Trophoblast cell (in vitro differentiated cells and primary cell): ENCODE measurements around the gene DYNC1H1.

Source experiments
- DNase-seq, 2 donors: peaks; one replicate each; pipeline ENCODE4 v3.0.0-alpha.2; 2016
- H2AFZ ChIP-seq: 2 replicates; pipeline ENCODE4 v1.6.1; 2013; ENCODE audit warnings: low read length, moderate library complexity, mild to moderate bottlenecking; ENCODE audit not compliant: insufficient read depth, poor library complexity
- H2AK5ac ChIP-seq: 2 replicates; pipeline ENCODE4 v1.6.1; 2013; ENCODE audit warnings: mild to moderate bottlenecking, low read length
- H2BK120ac ChIP-seq: 2 replicates; pipeline ENCODE4 v1.6.1; 2013; ENCODE audit warnings: low read length, mild to moderate bottlenecking, moderate library complexity; ENCODE audit not compliant: insufficient read depth, poor library complexity
- H2BK12ac ChIP-seq: 2 replicates; pipeline ENCODE4 v1.6.1; 2013; ENCODE audit warnings: mild to moderate bottlenecking, low read length, moderate library complexity
- H2BK5ac ChIP-seq: 2 replicates; pipeline ENCODE4 v1.6.1; 2013; ENCODE audit warnings: low read length, low read depth, moderate library complexity, mild to moderate bottlenecking; ENCODE audit not compliant: poor library complexity
- H3K14ac ChIP-seq: 2 replicates; pipeline ENCODE4 v1.6.1; 2013; ENCODE audit warnings: mild to moderate bottlenecking, low read length
- H3K18ac ChIP-seq: 2 replicates; pipeline ENCODE4 v1.6.1; 2013; ENCODE audit warnings: mild to moderate bottlenecking, low read length
- H3K23ac ChIP-seq: 2 replicates; pipeline ENCODE4 v1.6.1; 2013; ENCODE audit warnings: low read length
- H3K27ac ChIP-seq: 2 replicates; pipeline ENCODE4 v1.5.1; 2013; ENCODE audit warnings: low read depth, mild to moderate bottlenecking, inconsistent platforms, low read length, moderate library complexity
- H3K27me3 ChIP-seq: 2 replicates; pipeline ENCODE4 v1.6.1; 2013; ENCODE audit warnings: inconsistent platforms, mild to moderate bottlenecking, low read length, moderate library complexity; ENCODE audit not compliant: insufficient read depth
- H3K36me3 ChIP-seq, 2 experiments: 1 replicate in 1 of 2; 2 replicates in 1 of 2; pipeline ENCODE4 v1.6.1; 2013; ENCODE audit warnings: low read length in 2 of 2, mild to moderate bottlenecking in 2 of 2, moderate library complexity in 1 of 2; ENCODE audit not compliant: insufficient read depth in 2 of 2, control insufficient read depth in 1 of 2
- H3K4ac ChIP-seq: 2 replicates; pipeline ENCODE4 v1.6.1; 2013; ENCODE audit warnings: low read depth, mild to moderate bottlenecking, low read length, moderate library complexity
- H3K4me1 ChIP-seq, 2 experiments: 1 replicate in 1 of 2; 2 replicates in 1 of 2; pipeline ENCODE4 v1.6.1; 2013; ENCODE audit warnings: low read length in 2 of 2, mild to moderate bottlenecking in 2 of 2, moderate library complexity in 1 of 2; ENCODE audit not compliant: insufficient read depth in 2 of 2, control insufficient read depth in 1 of 2
- H3K4me2 ChIP-seq: 2 replicates; pipeline ENCODE4 v1.6.1; 2013; ENCODE audit warnings: inconsistent platforms, mild to moderate bottlenecking, low read length, moderate library complexity
- H3K4me3 ChIP-seq: 2 replicates; pipeline ENCODE4 v1.5.1; 2013; ENCODE audit warnings: mild to moderate bottlenecking, low read depth, low read length, inconsistent platforms
- H3K79me1 ChIP-seq: one replicate; pipeline ENCODE4 v1.6.1; 2013; ENCODE audit warnings: low read length
- H3K79me2 ChIP-seq: 2 replicates; pipeline ENCODE4 v1.6.1; 2013; ENCODE audit warnings: low read length, mild to moderate bottlenecking; ENCODE audit not compliant: control insufficient read depth, insufficient read depth, poor library complexity
- H3K9ac ChIP-seq: 2 replicates; pipeline ENCODE4 v1.6.1; 2013; ENCODE audit warnings: mild to moderate bottlenecking, low read length
- H3K9me3 ChIP-seq: 2 replicates; pipeline ENCODE4 v1.6.1; 2013; ENCODE audit warnings: low read depth, mild to moderate bottlenecking, control low read depth, inconsistent platforms, low read length; ENCODE audit not compliant: insufficient read depth
- H4K12ac ChIP-seq: 2 replicates; pipeline ENCODE4 v1.6.1; 2013; ENCODE audit warnings: low read depth, mild to moderate bottlenecking, low read length, moderate library complexity
- H4K8ac ChIP-seq: 2 replicates; pipeline ENCODE4 v1.6.1; 2013; ENCODE audit warnings: low read depth, mild to moderate bottlenecking, low read length, moderate library complexity
- H4K91ac ChIP-seq: one replicate; pipeline ENCODE4 v1.6.1; 2013; ENCODE audit warnings: low read depth, mild to moderate bottlenecking, low read length, moderate library complexity
- WGBS: extraction: QIAGEN DNeasy Blood & Tissue Kit; methylation state at CpG from one replicate; pipeline ENCODE4 v1.1.7; 2013; ENCODE audit warnings: missing lambda C conversion rate; ENCODE audit not compliant: insufficient read length, insufficient coverage; ENCODE audit errors: extremely low coverage; 5-methylcytosine and 5-hydroxymethylcytosine counted together

The DYNC1H1 gene

GRCh38 chr14:101933209-101933608 lies 31.2 kb upstream of the DYNC1H1 start:
- no CpG with 5 or more reads among the region's 16 CpGs for WGBS
- H4K8ac ChIP-seq, result no peak overlapping the region
- no peak overlapping the region for H3K23ac ChIP-seq
- H3K9ac ChIP-seq, result no peak overlapping the region
- no peak overlapping the region for H2BK12ac ChIP-seq
- H3K18ac ChIP-seq, result no peak overlapping the region
- H3K4me3 ChIP-seq, result no peak overlapping the region
- no peak overlapping the region for H2AFZ ChIP-seq
- H2BK5ac ChIP-seq, result no peak overlapping the region
- peaks cover 2 to 7% of the 10 kb centered on the region in 2 experiments for H3K36me3 ChIP-seq
- H3K27ac ChIP-seq, result no peak overlapping the region
- H4K12ac ChIP-seq, result no peak overlapping the region
- H3K9me3 ChIP-seq, result peaks cover 10% of the 10 kb centered on the region
- H3K4me1 ChIP-seq, result peaks cover 0 to 2% of the 10 kb centered on the region in 2 experiments
- H3K79me1 ChIP-seq, result no peaks in the 10 kb centered on the region
- H3K4me2 ChIP-seq, result no peak overlapping the region
- no peak overlapping the region for H2AK5ac ChIP-seq
- H3K27me3 ChIP-seq, result no peaks in the 10 kb centered on the region
- H3K4ac ChIP-seq, result no peak overlapping the region
- H4K91ac ChIP-seq, result no peak overlapping the region
- no peak overlapping the region for H3K14ac ChIP-seq
- no peaks in the 10 kb centered on the region for H3K79me2 ChIP-seq
- DNase-seq, result no peak
- H2BK120ac ChIP-seq, result no peak overlapping the region

DNA sequence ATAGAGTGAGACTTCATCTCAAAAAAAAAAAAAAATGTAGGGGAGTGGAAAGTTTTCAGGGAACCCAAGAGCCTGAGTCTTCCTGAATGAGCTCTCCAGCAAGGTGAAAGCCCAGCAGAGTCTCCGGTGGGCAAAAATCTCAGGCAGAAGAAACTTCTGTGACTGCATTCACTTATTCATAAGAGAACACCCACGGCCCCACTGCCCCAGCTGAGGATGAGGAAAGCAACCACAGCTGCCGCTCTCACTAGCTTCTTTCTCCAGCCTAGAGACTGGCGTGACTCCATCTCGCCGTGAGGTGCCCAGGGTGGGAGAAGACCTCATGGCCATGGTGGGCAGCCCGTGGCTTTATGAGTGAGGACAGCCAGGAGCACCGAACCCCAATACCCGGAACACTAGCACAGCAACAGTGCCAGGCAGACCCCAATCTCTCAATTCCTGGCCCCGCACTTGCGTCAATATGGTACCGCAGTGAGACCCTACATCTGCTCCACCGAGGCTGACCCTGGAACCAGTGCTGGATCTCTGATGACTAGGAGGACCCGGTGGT lies 29.7 kb upstream of the DYNC1H1 start:
- no peak overlapping the region for H2AFZ ChIP-seq
- no peak overlapping the region for H3K4me3 ChIP-seq
- no peak for DNase-seq
- no peak overlapping the region for H2BK5ac ChIP-seq
- no CpG with 5 or more reads among the region's 14 CpGs for WGBS
- peaks cover 10% of the 10 kb centered on the region for H3K9me3 ChIP-seq
- H2BK12ac ChIP-seq, result no peak overlapping the region
- H3K4ac ChIP-seq, result no peak overlapping the region
- H3K79me1 ChIP-seq, result no peaks in the 10 kb centered on the region
- no peak overlapping the region for H4K12ac ChIP-seq
- H2BK120ac ChIP-seq, result no peak overlapping the region
- peaks cover 0 to 2% of the 10 kb centered on the region in 2 experiments for H3K4me1 ChIP-seq
- H3K14ac ChIP-seq, result no peak overlapping the region
- H4K91ac ChIP-seq, result no peak overlapping the region
- H3K18ac ChIP-seq, result no peak overlapping the region
- no peak overlapping the region for H3K27ac ChIP-seq
- no peak overlapping the region for H4K8ac ChIP-seq
- no peaks in the 10 kb centered on the region for H3K27me3 ChIP-seq
- no peak overlapping the region for H3K23ac ChIP-seq
- no peak overlapping the region for H3K9ac ChIP-seq
- no peak overlapping the region for H3K4me2 ChIP-seq
- no peaks in the 10 kb centered on the region for H3K79me2 ChIP-seq
- H3K36me3 ChIP-seq, result no peaks in the 10 kb centered on the region
- no peak overlapping the region for H2AK5ac ChIP-seq

DNA sequence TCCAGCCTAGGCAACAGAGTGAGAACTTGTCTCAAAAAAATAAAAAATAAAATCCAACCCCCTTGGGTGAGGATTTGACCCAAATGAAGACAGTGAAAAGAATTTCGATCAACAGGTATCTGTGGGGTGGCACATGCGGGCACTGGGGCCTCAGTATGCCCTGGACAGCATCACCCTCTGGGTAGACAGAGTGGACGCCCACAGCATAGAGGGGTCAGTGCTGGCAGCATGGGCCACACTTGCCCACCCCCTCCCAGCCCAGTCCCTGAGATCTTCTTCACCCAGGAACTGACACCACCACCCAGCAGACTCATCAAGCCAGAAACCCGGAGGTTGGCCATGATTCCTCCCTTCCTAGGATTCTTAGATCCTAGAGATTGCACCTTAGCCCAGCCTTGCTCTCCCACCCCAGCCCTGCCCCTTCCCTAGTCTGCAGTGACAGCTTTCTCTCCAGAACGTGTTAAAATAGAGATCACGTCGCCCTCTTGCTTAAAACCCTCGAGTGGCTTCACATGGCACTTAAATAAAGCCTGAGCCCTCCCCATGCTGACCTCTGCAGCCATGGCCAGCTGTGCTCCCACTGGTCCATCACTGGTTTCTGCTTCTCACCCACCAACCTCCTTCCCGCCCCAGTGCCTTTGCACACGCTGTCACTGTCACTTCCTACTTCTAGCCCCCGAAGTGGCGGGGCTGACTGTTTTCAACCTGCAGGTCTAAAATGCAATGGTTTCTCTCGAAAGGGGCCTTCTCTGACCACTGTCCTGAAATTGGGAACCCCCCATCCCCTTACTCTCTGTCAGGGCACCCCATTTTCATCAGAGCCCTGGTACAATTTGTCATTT lies 26.2 kb upstream of the DYNC1H1 start:
- Histone ChIP-seq H3K27me3 (no peaks in the 10 kb centered on the region), H3K27ac (no peak overlapping the region), H3K9ac (no peak overlapping the region), H3K23ac (no peak overlapping the region), H2BK12ac (no peak overlapping the region), H3K79me2 (no peaks in the 10 kb centered on the region), H3K79me1 (no peaks in the 10 kb centered on the region), H2BK120ac (no peak overlapping the region), H4K8ac (no peak overlapping the region), H2AK5ac (no peak overlapping the region), H2BK5ac (no peak overlapping the region), H3K4ac (no peak overlapping the region), H3K9me3 (peaks cover 10% of the 10 kb centered on the region), H3K18ac (no peak overlapping the region), H3K4me3 (no peak overlapping the region), H3K14ac (no peak overlapping the region), H3K4me1 (no peaks in the 10 kb centered on the region), H3K4me2 (no peak overlapping the region), H4K12ac (no peak overlapping the region), H3K36me3 (no peaks in the 10 kb centered on the region), H2AFZ (no peak overlapping the region), H4K91ac (no peak overlapping the region)
- peak; percentile 54 to 76 for DNase-seq
- no CpG with 5 or more reads among the region's 13 CpGs for WGBS

DNA sequence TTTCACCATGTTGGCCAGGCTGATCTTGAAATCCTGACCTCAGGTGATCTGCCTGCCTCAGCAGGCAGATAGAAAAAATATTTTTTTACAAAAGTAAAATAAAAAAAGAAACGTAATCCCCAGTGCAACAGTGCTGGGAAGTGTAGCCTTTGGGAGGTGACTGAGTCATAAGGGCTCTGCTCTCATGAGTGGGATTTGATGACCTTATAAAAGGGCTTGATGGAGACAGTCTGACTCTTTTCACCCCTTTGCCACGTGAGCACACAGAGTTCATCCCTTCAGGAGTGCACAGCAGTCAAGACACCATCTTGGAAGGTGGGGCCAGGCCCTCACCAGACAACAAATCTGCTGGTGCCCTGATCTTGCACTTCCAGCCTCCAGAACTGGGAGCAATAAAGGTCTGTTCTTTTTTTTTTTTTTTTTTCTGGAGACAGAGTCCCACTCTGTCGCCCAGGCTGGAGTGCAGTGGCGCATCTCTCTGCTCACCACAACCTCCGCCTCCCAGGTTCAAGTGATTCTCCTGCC lies 24.7 kb upstream of the DYNC1H1 start:
- WGBS, result no CpG with 5 or more reads among the region's 5 CpGs
- Histone ChIP-seq H3K4me1 (no peaks in the 10 kb centered on the region), H3K23ac (no peak overlapping the region), H3K4me2 (no peak overlapping the region), H4K12ac (no peak overlapping the region), H2BK120ac (no peak overlapping the region), H3K79me1 (no peaks in the 10 kb centered on the region), H4K8ac (no peak overlapping the region), H2BK5ac (no peak overlapping the region), H3K18ac (no peak overlapping the region), H3K4ac (no peak overlapping the region), H3K4me3 (no peak overlapping the region), H3K9me3 (peaks cover 7% of the 10 kb centered on the region), H4K91ac (no peak overlapping the region), H3K27ac (no peak overlapping the region), H3K27me3 (no peaks in the 10 kb centered on the region), H3K14ac (no peak overlapping the region), H3K79me2 (no peaks in the 10 kb centered on the region), H2AFZ (no peak overlapping the region), H2AK5ac (no peak overlapping the region), H2BK12ac (no peak overlapping the region), H3K9ac (no peak overlapping the region), H3K36me3 (no peaks in the 10 kb centered on the region)
- DNase-seq, result peak; percentile 94 to 96
